Tibial artery (tissue), 4 donors: ENCODE results near the gene COL5A3.
A peak's percentile ranks its signal among the peaks of the same experiment; 100 is the strongest.
"Not testable (repeated sequence)": the region's sequence is repeated elsewhere in the genome, so short reads cannot be mapped to it uniquely, and the experiment has no call there.

Source experiments
- DNase-seq, 2 donors: peaks; one replicate each; pipeline ENCODE4 v3.0.0-alpha.2; 2019
- H3K27ac ChIP-seq, 2 donors: fragments of 200-600 bp; sonication (generic) in 1 of 2; 1 replicate in 1 of 2; 2 replicates in 1 of 2; pipeline ENCODE4 v1.5.1; 2018 to 2019; ENCODE audit warnings: mild to moderate bottlenecking in 1 of 2
- H3K27me3 ChIP-seq, 2 donors: fragments of 200-600 bp; sonication (generic) in 1 of 2; one replicate each; pipeline versions ENCODE4 v1.5.1 to v1.6.0; 2016 to 2019
- H3K36me3 ChIP-seq, 3 donors: fragments of 200-600 bp; sonication (generic) in 2 of 3; one replicate each; pipeline ENCODE4 v1.5.1; 2016 to 2019; ENCODE audit warnings: mild to moderate bottlenecking in 2 of 3
- H3K4me1 ChIP-seq, 4 donors: fragments of 200-600 bp; sonication (generic) in 2 of 4; 1 replicate in 3 of 4; 2 replicates in 1 of 4; pipeline ENCODE4 v1.5.1; 2016 to 2019
- H3K4me3 ChIP-seq, 2 donors: fragments of 200-600 bp; sonication (generic) in 1 of 2; 1 replicate in 1 of 2; 2 replicates in 1 of 2; pipeline ENCODE4 v1.5.1; 2018 to 2019; ENCODE audit warnings: mild to moderate bottlenecking in 2 of 2
- H3K9me3 ChIP-seq, 3 donors: fragments of 200-600 bp; sonication (generic) in 1 of 3; one replicate each; pipeline ENCODE4 v1.5.1; 2016 to 2019
- intact Hi-C: fragments of 100-400 bp; cut with DNase I; formaldehyde crosslinking; loops from one replicate; pipeline ENCODE4 v1.15.0; 2023; ENCODE audit warnings: low total_unique reads
- TF ChIP-seq, protein P1 (sequence below), 2 experiments: fragments of 200-600 bp in 1 of 2; fragments of 450-650 bp in 1 of 2; IDR thresholded peaks; one replicate each; pipeline ENCODE4 v1.5.1; 2017 to 2019; ENCODE audit warnings: antibody characterized with exemption in 2 of 2, mild to moderate bottlenecking in 1 of 2, moderate library complexity in 1 of 2

The COL5A3 gene

GRCh38 chr19:9931629-9932028 is 78.7 kb downstream of the COL5A3 start:
- H3K4me1 ChIP-seq, result peaks cover 0 to 32% (median 20%) of the 10 kb centered on the region in 4 donors
- DNase-seq, result no peak

GRCh38 chr19:9923440-9923839 is 86.9 kb downstream of the COL5A3 start:
- Histone ChIP-seq H3K27me3 (peaks cover 0 to 19% of the 10 kb centered on the region in 2 donors), H3K4me1 (no peaks in the 10 kb centered on the region), H3K4me3 (no peak overlapping the region), H3K9me3 (no peaks in the 10 kb centered on the region), H3K27ac (no peak overlapping the region), H3K36me3 (no peaks in the 10 kb centered on the region)
- no peak for DNase-seq
- TF ChIP-seq, protein P1, sequence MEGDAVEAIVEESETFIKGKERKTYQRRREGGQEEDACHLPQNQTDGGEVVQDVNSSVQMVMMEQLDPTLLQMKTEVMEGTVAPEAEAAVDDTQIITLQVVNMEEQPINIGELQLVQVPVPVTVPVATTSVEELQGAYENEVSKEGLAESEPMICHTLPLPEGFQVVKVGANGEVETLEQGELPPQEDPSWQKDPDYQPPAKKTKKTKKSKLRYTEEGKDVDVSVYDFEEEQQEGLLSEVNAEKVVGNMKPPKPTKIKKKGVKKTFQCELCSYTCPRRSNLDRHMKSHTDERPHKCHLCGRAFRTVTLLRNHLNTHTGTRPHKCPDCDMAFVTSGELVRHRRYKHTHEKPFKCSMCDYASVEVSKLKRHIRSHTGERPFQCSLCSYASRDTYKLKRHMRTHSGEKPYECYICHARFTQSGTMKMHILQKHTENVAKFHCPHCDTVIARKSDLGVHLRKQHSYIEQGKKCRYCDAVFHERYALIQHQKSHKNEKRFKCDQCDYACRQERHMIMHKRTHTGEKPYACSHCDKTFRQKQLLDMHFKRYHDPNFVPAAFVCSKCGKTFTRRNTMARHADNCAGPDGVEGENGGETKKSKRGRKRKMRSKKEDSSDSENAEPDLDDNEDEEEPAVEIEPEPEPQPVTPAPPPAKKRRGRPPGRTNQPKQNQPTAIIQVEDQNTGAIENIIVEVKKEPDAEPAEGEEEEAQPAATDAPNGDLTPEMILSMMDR (IDR thresholded peaks at IDR 0.05), result no peak
- intact Hi-C loops, result no loop called here

More at GRCh38 chr19:9931629-9932028, 78.7 kb downstream of the COL5A3 start:
- no peak overlapping the region for H3K27ac ChIP-seq
- H3K4me3 ChIP-seq, result no peak overlapping the region
- no peaks in the 10 kb centered on the region for H3K9me3 ChIP-seq
- H3K27me3 ChIP-seq, result peaks cover 4 to 55% of the 10 kb centered on the region in 2 donors
- intact Hi-C loops, result loop anchor here (2.0 kb wide), 1 partner anchor 317 kb away; no protein-coding TSS in a partner anchor
- TF ChIP-seq, protein P1 (IDR thresholded peaks at IDR 0.05), result no peak
- H3K36me3 ChIP-seq, result no peaks in the 10 kb centered on the region

DNA sequence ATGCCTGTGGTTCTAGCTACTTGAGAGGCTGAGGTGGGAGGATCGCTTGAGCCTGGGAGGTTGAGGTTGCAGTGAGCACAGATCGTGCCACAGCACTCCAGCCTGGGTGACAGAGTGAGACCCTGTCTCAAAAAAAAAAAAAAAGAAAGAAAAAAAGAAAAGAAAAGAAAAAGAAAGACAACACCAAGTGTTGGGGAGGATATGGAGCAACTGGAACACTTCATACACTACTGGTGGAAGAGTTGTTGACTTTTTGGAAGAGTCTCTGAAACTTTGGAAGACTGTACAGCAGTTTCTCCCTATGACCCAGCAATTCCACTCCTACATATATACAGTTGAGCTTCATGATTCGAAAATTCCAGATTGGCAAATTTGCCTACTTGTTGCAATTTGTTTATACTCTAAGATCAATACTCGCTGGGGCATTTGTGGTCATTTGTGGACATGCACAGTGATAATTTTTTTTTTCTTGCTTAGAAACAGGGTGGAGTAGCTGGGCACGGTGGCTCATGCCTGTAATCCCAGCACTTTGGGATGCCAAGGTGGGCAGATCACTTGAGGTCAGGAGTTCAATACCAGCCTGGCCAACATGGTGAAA is 87.4 kb downstream of the COL5A3 start:
- DNase-seq, H3K4me3 ChIP-seq, H3K27ac ChIP-seq, H3K9me3 ChIP-seq, H3K4me1 ChIP-seq, intact Hi-C loops, H3K36me3 ChIP-seq: not testable (repeated sequence)
- H3K27me3 ChIP-seq, result peaks cover 0 to 25% of the 10 kb centered on the region in 2 donors

DNA sequence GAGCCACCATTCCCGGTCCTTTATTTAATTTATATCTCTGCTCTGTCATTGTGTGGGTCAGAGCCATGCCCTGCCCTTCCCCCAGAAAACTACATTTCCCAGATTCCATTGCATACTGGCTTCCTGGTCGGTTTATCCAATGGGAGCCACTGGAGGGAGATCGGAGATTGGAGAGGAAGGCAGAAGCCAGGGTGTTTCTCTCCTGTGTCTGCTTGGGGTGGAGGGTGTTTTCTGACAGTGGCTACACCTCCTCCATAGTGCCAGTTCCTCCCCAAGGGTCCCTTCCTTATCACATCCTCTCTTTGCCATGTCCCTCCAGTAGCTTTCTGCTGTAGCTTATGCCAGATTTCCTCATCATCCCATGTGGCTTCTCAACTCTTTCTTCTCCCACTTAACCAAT is 93.0 kb downstream of the COL5A3 start:
- H3K27me3 ChIP-seq, result peaks cover 0 to 62% of the 10 kb centered on the region in 2 donors
- H3K9me3 ChIP-seq, result no peaks in the 10 kb centered on the region
- intact Hi-C loops, result no loop called here
- TF ChIP-seq, protein P1 (IDR thresholded peaks at IDR 0.05), result no peak
- H3K4me3 ChIP-seq, result no peak overlapping the region
- no peak overlapping the region for H3K27ac ChIP-seq
- H3K36me3 ChIP-seq, result no peaks in the 10 kb centered on the region
- no peak for DNase-seq
- H3K4me1 ChIP-seq, result peaks cover 0 to 20% (median 19%) of the 10 kb centered on the region in 4 donors

GRCh38 chr19:9916719-9917118 is 93.6 kb downstream of the COL5A3 start:
- Histone ChIP-seq H3K27ac (no peak overlapping the region), H3K4me1 (peaks cover 0 to 20% (median 19%) of the 10 kb centered on the region in 4 donors), H3K36me3 (no peaks in the 10 kb centered on the region), H3K27me3 (peaks cover 0 to 68% of the 10 kb centered on the region in 2 donors), H3K9me3 (no peaks in the 10 kb centered on the region), H3K4me3 (no peak overlapping the region)
- no peak for DNase-seq
- intact Hi-C loops, result no loop called here
- TF ChIP-seq, protein P1 (IDR thresholded peaks at IDR 0.05), result no peak

GRCh38 chr19:9914315-9915207 is 95.7 kb downstream of the COL5A3 start:
- peak; percentile 32 to 72 for DNase-seq
- TF ChIP-seq, protein P1 (IDR thresholded peaks at IDR 0.05), result no peak
- Histone ChIP-seq H3K27me3 (peaks cover 0 to 61% of the 10 kb centered on the region in 2 donors), H3K36me3 (no peaks in the 10 kb centered on the region), H3K4me3 (peak overlapping the region; percentile 35 to 49), H3K9me3 (no peaks in the 10 kb centered on the region), H3K27ac (no peak overlapping the region), H3K4me1 (peaks cover 0 to 20% (median 19%) of the 10 kb centered on the region in 4 donors)
- intact Hi-C loops, result no loop called here
